GM20431 (cell line): ENCODE results near the gene PTCHD4.
"Not testable (repeated sequence)": the region's sequence is repeated elsewhere in the genome, so short reads cannot be mapped to it uniquely, and the experiment has no call there.

Source experiments
- in situ Hi-C: fragments of 300-500 bp; cut with MseI, MboI; formaldehyde crosslinking; loops from one replicate; pipeline ENCODE4 v1.15.0; 2020; ENCODE audit warnings: low sequenced_read_pairs; ENCODE audit not compliant: unreplicated experiment

PTCHD4 gene

GRCh38 chr6:48111143-48111506 is at the start of gene PTCHD4:
Gene PTCHD4 (minus strand): TSS chr6:48111197. CDS start chr6:48068957, 42,240 bp downstream.
- in situ Hi-C loops = no loop called here

GRCh38 chr6:48151142-48151541 is 40.1 kb upstream of the PTCHD4 start:
- in situ Hi-C loops = no loop called here

DNA sequence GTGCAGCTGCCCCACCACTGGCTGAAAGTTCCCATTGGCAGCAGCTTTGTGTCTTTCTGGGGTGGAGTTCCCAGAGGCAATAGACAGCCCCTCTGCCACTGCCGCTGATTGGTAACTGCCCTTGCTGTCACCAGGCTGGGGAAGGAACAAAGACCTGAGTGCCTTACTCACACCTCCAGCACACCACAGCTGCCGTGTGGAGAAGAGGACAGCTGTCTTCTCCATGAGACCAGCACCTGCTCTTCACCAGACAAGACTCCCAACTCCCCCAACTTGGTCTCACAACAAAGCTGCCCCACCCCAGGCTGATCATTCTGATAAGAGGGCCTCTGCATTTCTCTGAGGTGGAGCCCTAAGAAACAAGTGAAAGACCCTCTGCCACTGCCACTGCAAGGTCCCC is 39.7 kb upstream of the PTCHD4 start:
- in situ Hi-C loops = no loop called here

GRCh38 chr6:48147051-48147450 is 36.1 kb upstream of the PTCHD4 start:
- in situ Hi-C loops = no loop called here

GRCh38 chr6:48144021-48144420 is 33.0 kb upstream of the PTCHD4 start:
- in situ Hi-C loops = no loop called here

DNA sequence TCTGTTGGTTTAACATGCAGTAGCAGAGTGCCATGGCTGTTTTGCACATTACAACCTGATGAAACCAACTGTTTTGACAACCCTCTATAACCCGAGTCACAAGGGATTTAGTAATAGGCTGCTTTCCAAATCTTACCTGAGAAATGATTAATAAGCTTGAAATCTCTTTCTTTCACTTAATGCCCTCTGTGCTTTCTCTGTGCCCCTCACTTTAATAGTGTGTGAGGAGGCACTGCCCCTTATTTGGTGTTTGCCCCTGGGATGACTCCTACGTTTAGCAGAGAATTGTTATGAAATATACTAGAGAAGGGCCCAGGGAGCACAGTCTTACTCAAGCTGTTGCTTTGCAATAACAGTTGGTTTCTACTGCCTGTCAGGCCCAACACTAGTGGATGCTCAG is 31.0 kb upstream of the PTCHD4 start:
- in situ Hi-C loops = no loop called here

DNA sequence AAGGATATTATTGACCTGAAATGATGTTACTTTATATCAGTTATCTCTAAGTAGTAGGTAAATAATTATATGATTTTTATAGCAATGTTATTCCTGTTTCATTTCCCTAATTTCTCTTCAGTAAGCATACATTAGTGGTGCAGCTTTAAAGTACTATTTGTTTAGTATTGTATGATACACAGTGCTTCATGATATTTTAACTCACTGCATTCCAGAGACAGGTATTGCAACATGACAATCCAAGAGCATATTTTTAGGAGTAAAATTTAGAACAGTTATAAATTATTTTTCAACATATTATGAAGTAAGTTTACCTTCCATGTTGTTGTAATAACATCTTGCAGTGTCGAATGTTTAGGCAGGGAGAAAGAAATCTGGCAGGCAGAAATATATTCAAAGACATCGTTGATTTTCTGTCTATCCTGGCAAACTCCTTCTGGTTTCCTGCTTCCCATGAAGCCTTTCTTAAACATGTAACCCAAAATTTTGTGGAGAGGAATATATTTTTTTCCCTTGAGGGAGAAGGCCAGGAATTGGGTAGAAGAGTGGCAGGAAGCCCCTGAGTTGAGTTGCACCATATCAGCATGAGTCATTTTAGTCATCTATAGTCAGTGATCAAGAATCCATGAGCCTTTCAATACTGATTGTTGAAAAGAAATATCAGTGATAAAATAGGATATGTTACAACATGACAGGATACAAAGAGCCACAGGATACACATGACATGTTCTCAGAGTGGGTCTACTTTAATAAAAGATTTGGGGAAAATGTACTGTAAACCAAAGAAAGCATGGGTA is 29.0 kb upstream of the PTCHD4 start:
- in situ Hi-C loops = no loop called here

GRCh38 chr6:48136856-48137255 is 25.9 kb upstream of the PTCHD4 start:
- in situ Hi-C loops = no loop called here

GRCh38 chr6:48135323-48136084 is 24.5 kb upstream of the PTCHD4 start:
- in situ Hi-C loops = no loop called here

DNA sequence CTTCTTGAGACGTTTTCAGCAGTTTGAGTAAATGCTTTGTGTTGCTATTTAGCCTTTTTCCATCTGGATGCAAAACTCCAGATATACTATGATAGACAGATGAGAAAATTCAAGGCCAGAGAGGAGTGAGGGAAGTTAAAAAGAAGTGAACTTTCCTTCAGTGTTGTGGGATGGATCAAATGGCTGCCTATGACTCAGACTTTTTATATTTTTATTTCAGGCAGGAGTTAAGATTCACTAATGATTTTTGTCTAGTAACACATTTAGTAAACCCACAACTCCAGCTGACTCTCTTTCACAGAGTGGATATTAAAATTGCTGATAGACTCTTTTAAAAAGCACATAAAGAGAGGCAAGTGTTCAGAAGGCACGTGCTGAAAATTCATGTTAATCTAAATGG is 23.2 kb upstream of the PTCHD4 start:
- in situ Hi-C loops = no loop called here

DNA sequence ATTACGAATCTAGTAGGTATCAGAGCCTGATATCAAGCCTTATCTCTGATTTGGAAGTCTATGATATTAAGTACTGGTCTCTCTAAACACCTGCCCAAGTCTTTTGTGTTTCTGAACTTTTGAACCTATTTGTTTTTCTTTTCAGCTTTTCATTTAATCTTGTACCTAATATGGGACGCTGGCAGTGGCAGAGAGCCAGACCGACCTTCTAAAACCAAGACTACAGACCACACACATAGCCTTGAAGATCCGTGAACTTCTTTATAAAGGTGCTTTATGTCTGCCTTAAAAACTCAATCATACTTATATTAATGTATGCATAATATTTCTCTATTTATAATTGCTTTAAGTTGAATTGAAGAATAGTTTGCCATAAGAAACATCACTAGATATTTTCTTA is 12.6 kb upstream of the PTCHD4 start:
- in situ Hi-C loops = no loop called here

DNA sequence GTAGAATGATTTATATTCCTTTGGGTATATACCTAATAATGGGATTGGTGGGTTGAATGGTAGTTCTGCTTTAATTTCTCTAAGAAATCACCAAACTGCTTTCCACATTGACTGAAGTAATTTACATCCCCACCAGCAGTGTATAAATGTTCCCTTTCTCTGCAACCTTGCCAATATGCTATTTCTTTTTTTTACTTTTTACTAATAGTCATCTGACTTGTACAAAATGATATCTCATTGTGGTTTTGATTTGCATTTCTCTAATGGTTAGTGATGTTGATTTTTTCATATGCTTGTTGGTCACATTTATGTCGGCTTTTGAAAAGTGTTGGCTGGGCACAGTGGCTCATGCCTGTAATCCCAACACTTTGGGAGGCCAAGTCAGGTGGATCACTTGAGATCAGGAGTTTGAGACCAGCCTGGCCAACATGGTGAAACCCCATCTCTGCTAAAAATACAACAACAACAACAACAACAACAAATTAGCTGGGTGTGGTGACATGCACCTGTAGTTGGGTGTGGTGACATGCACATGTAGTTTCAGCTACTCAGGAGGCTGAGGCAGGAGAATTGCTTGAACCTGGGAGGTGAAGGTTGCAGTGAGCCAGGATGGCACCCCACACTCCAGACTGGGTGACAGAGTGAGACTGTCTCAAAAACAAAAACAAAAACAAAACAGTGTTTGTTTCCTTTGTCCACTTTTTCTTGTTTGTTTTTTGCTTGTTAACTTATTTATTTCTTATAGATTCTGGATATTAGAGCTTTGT is 11.2 kb upstream of the PTCHD4 start:
- in situ Hi-C loops = not testable (repeated sequence)

GRCh38 chr6:48116699-48117645 is 6.0 kb upstream of the PTCHD4 start:
- in situ Hi-C loops = no loop called here

- in situ Hi-C loops = no loop called here
Observed at GRCh38 chr6:48113130-48113529, 2.1 kb upstream of the PTCHD4 start.

DNA sequence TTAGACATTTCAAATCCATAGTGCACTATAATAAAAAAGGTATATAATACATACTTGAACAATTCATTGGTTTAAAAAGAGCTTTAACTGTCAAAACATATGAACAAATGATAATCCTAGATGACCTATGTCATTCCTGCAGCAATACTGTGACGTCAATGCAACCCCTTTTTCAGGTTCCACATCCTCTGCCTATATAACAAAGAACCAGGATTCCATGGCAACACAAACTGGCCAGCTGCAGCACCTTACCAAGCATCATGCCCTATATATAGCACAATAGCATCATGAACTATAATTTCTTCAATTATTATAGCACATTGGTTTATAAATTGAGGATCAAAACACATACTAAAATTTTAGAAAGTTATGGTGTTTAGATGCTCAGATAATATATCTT is 578 bp upstream of the PTCHD4 start:
- in situ Hi-C loops = no loop called here

DNA sequence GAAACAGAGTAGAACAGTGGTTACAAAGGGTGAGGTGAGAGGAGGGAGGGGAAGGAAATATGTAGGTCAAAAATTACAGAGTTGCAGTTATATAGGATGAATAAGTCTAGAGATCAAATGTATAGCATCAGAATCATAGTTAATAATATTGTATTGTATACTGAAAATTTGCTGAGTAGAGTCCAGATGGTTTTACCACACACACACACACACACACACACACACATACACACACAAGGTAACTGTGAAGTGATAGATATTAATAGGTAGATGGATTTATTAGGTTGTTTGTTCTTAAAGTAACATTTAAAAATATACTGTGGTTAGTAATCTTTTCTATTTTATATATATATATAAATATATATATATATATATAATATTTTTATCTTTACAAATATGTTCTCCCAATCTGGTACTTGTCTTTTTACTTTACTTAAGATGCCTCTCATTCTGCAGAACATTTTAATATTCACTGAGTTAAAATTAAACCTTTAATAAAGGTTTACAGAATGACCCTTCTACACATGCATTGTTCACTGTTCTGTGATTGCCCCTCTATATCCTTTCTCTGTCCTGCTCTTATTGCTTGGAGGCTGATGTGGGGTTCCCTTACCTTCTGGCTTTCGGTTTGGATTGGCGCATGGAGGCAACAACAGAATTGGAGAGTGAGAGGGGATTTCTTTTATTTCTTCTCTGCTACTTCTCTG is 408 bp downstream of the PTCHD4 start:
- in situ Hi-C loops = no loop called here

DNA sequence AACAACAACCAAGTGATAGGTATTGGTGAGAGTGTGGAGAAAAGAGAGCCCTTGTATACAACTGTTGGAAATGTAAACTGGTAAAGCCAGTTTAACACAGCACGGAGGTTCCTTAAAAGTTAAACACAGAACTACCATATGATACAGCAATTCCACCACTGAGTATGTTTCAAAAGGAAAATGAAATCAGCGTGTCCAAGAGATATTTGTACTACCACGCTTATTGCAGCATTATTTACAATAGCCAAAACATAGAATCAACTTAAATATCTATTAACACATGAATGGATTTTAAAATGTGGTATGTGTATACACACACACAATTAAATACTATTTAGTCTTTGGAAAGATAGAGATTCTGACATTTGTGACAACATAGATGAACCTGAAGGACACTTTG is 1.1 kb downstream of the PTCHD4 start:
- in situ Hi-C loops = no loop called here

GRCh38 chr6:48102476-48103195 is 8.4 kb downstream of the PTCHD4 start:
- in situ Hi-C loops = not testable (repeated sequence)

- in situ Hi-C loops = no loop called here
Observed at GRCh38 chr6:48101290-48101689, 9.7 kb downstream of the PTCHD4 start.
